MM.1S (cell line): Measurements from ENCODE around the gene C1orf116.

Experiments
- CTCF ChIP-seq: fragments of 300-600 bp; sonication (generic); IDR thresholded peaks from 2 replicates; pipeline ENCODE4 v1.5.1; 2016; ENCODE audit warnings: antibody characterized with exemption, low read length, mixed read lengths
- EZH2 ChIP-seq: fragments of 300-600 bp; sonication (generic); optimal IDR thresholded peaks from 2 replicates; pipeline ENCODE3; 2017; ENCODE audit warnings: low read depth, mild to moderate bottlenecking, antibody characterized with exemption, low read length, mixed read lengths
- EZH2phosphoT487 ChIP-seq: fragments of 300-600 bp; sonication (generic); IDR thresholded peaks from 2 replicates; pipeline ENCODE4 v1.6.1; 2018; ENCODE audit warnings: antibody characterized with exemption, low read length

DNA sequence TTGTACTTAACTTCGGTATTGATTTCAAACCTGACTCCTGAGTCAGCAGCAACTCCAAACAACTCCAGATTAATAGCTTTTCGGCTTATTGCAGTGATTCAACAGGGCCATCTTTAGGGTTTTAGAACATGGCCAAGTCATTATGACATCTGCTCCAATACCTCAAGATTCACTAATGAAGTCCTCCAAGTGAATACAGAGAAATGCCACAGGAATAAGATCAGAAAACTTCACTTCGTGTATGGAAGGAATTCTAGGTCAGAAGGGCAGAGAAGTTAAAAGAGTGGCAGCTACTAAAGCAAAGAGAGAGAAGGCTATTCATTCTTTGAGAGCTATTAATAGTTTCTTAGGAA lies 7.6 kb upstream of the C1orf116 start:
- TF ChIP-seq CTCF, result no peak
- TF ChIP-seq EZH2, result no peak
- no peak for TF ChIP-seq EZH2phosphoT487
